Measurements from ENCODE around the gene C11orf21. TPM values are rescaled to one million over a fixed set of nuclear protein-coding genes. Genes with fewer than 3 reads are reported as not detected.
A peak's percentile ranks its signal among the peaks of the same experiment; 100 is the strongest.

The C11orf21 gene
- total and polyA plus RNA-seq, 2 experiments from 2014 or later = not detected

- no peaks in the 10 kb centered on the region for H4K20me1 ChIP-seq (ENCODE audit: insufficient read depth)
- H3K9me2 ChIP-seq (ENCODE audit: insufficient read depth) = no peaks in the 10 kb centered on the region
- no peaks in the 10 kb centered on the region for H3K79me2 ChIP-seq (ENCODE audit: insufficient read depth)
- no peak overlapping the region for H3K27ac ChIP-seq
- H3K9me3 ChIP-seq (ENCODE audit: low read depth) = no peaks in the 10 kb centered on the region
- H3K4me1 ChIP-seq (ENCODE audit: insufficient read depth) = peaks cover 23% of the 10 kb centered on the region
- no peak overlapping the region for H3K4me3 ChIP-seq
- TF ChIP-seq EZH2 (IDR thresholded peaks at IDR 0.05; ENCODE audit: insufficient read depth, poor library complexity, severe bottlenecking) (no peak), EZH2phosphoT487 (IDR thresholded peaks at IDR 0.05; ENCODE audit: insufficient read depth, low read depth) (no peak)
- in situ Hi-C loops (cut with MboI) = loop anchor here (25.0 kb wide), 1 partner anchor 580 kb away; the partner anchor contains the start of gene CDKN1C
- H3K9ac ChIP-seq = no peak overlapping the region
- no peaks in the 10 kb centered on the region for H3K36me3 ChIP-seq (ENCODE audit: low read depth)
- WGBS, 2 experiments (ENCODE audit: low coverage in 1 of 2, low lambda C conversion rate in 2 of 2, missing lambda C conversion rate in 2 of 2) = 84 to 86% methylated on average over 21 to 22 of the region's 23 CpGs
- no peaks in the 10 kb centered on the region for H3K27me3 ChIP-seq (replicated peaks; ENCODE audit: insufficient read depth)
- H3K4me2 ChIP-seq (ENCODE audit: unreplicated experiment) = no peak overlapping the region
- H2AFZ ChIP-seq = no peak overlapping the region
- no peak for DNase-seq
- no peaks in the 10 kb centered on the region for H3F3A ChIP-seq (ENCODE audit: insufficient read depth)
Observed at GRCh38 chr11:2307501-2308331, 6.0 kb upstream of the C11orf21 start.

DNA sequence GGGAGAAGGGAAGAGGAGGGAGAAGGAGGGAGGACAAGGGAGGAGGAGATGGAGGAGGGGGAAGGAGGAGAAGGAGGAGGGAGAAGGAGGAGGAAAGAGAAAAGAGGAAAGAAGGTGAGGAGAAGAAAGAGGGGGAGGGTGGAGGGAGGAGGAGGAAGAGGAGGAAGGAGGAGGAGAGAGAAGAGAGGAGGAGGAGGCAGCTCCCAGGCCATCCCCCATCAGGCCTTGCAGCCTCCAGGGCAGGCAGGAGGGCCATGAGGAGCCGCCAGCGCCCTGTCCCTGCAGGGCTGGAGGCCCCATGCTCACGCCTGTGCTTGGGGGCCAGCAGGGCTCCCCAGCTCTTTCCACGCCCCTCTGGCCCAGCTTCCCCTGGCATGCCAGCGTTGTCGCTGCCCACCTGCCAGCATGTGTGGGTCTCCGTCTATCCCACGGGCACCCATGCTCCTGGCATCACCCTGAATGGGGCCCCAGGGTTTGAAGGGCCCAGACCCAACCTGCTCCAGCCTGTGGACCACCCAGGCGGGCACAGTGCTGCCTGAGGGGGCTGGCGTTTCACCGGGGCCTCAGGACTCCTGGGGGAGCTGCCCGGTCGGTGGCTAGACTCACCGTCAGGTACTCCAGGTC is 5.3 kb upstream of the C11orf21 start:
- in situ Hi-C loops (cut with MboI) = loop anchor here (25.0 kb wide), 1 partner anchor 580 kb away; the partner anchor contains the start of gene CDKN1C
- no peak for TF ChIP-seq EZH2 (IDR thresholded peaks at IDR 0.05; ENCODE audit: insufficient read depth, poor library complexity, severe bottlenecking)
- H3K27me3 ChIP-seq (replicated peaks; ENCODE audit: insufficient read depth) = no peaks in the 10 kb centered on the region
- H3K9me2 ChIP-seq (ENCODE audit: insufficient read depth) = no peaks in the 10 kb centered on the region
- H3K4me3 ChIP-seq = no peak overlapping the region
- H2AFZ ChIP-seq = no peak overlapping the region
- H3K79me2 ChIP-seq (ENCODE audit: insufficient read depth) = no peaks in the 10 kb centered on the region
- DNase-seq = peak; percentile 22
- peaks cover 16% of the 10 kb centered on the region for H3K4me1 ChIP-seq (ENCODE audit: insufficient read depth)
- H4K20me1 ChIP-seq (ENCODE audit: insufficient read depth) = no peaks in the 10 kb centered on the region
- H3K9ac ChIP-seq = no peak overlapping the region
- no peaks in the 10 kb centered on the region for H3K9me3 ChIP-seq (ENCODE audit: low read depth)
- no peak overlapping the region for H3K27ac ChIP-seq
- 65% methylated on average over 11 to 14 of the region's 14 CpGs for WGBS, 2 experiments (ENCODE audit: low coverage in 1 of 2, low lambda C conversion rate in 2 of 2, missing lambda C conversion rate in 2 of 2)
- H3K36me3 ChIP-seq (ENCODE audit: low read depth) = no peaks in the 10 kb centered on the region
- H3K4me2 ChIP-seq (ENCODE audit: unreplicated experiment) = no peak overlapping the region
- H3F3A ChIP-seq (ENCODE audit: insufficient read depth) = no peaks in the 10 kb centered on the region

DNA sequence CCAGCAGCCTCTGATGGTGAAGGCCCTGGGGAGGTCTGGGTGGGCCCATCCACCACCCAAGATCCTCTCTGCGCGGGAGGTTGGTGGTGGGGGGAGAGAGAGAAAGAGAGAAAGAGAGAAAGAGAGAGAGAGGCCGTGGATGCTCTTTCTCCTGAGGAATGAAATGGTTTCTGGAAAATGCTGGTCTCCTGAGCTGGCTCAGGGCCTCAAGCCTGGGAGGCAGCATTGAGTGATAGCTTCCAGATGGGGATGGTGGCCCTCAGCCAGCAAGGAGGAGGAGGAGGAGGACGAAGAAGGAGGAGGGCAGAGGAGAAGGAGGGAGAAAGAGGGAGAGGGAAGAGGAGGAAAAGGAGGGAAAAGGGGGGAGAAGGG is 4.7 kb upstream of the C11orf21 start:
- peak overlapping the region; percentile 71 for H2AFZ ChIP-seq
- TF ChIP-seq EZH2phosphoT487 (IDR thresholded peaks at IDR 0.05; ENCODE audit: insufficient read depth, low read depth) = no peak
- no peak for TF ChIP-seq EZH2 (IDR thresholded peaks at IDR 0.05; ENCODE audit: insufficient read depth, poor library complexity, severe bottlenecking)
- no peaks in the 10 kb centered on the region for H3K9me3 ChIP-seq (ENCODE audit: low read depth)
- no peaks in the 10 kb centered on the region for H3K27me3 ChIP-seq (replicated peaks; ENCODE audit: insufficient read depth)
- H3K79me2 ChIP-seq (ENCODE audit: insufficient read depth) = no peaks in the 10 kb centered on the region
- H3F3A ChIP-seq (ENCODE audit: insufficient read depth) = no peaks in the 10 kb centered on the region
- H3K9me2 ChIP-seq (ENCODE audit: insufficient read depth) = no peaks in the 10 kb centered on the region
- peak overlapping the region; percentile 29; the same call in 1 of the 2 replicates for H3K4me3 ChIP-seq
- H3K4me2 ChIP-seq (ENCODE audit: unreplicated experiment) = peak overlapping the region; percentile 67
- peak overlapping the region; percentile 66 for H3K9ac ChIP-seq
- 0 to 3% methylated on average over 4 of the region's 4 CpGs for WGBS, 2 experiments (ENCODE audit: low coverage in 1 of 2, low lambda C conversion rate in 2 of 2, missing lambda C conversion rate in 2 of 2)
- in situ Hi-C loops (cut with MboI) = loop anchor here (25.0 kb wide), 1 partner anchor 581 kb away; the partner anchor contains the start of gene CDKN1C
- H4K20me1 ChIP-seq (ENCODE audit: insufficient read depth) = no peaks in the 10 kb centered on the region
- H3K27ac ChIP-seq = peak overlapping the region; percentile 74
- no peaks in the 10 kb centered on the region for H3K36me3 ChIP-seq (ENCODE audit: low read depth)
- DNase-seq = peak; percentile 73
- H3K4me1 ChIP-seq (ENCODE audit: insufficient read depth) = peaks cover 12% of the 10 kb centered on the region

GRCh38 chr11:2305788-2306451 is 4.2 kb upstream of the C11orf21 start:
- H3K27me3 ChIP-seq (replicated peaks; ENCODE audit: insufficient read depth) = no peaks in the 10 kb centered on the region
- peak overlapping the region; percentile 74 for H3K27ac ChIP-seq
- TF ChIP-seq EZH2 (IDR thresholded peaks at IDR 0.05; ENCODE audit: insufficient read depth, poor library complexity, severe bottlenecking) = no peak
- no peak for TF ChIP-seq EZH2phosphoT487 (IDR thresholded peaks at IDR 0.05; ENCODE audit: insufficient read depth, low read depth)
- H3K4me1 ChIP-seq (ENCODE audit: insufficient read depth) = peaks cover 12% of the 10 kb centered on the region
- peak overlapping the region; percentile 66 for H3K9ac ChIP-seq
- no peaks in the 10 kb centered on the region for H3K9me2 ChIP-seq (ENCODE audit: insufficient read depth)
- peak overlapping the region; percentile 71 for H2AFZ ChIP-seq
- WGBS, 2 experiments (ENCODE audit: low coverage in 1 of 2, low lambda C conversion rate in 2 of 2, missing lambda C conversion rate in 2 of 2) = 26 to 28% methylated on average over 12 of the region's 12 CpGs
- H3K4me2 ChIP-seq (ENCODE audit: unreplicated experiment) = peak overlapping the region; percentile 67
- H3K36me3 ChIP-seq (ENCODE audit: low read depth) = no peaks in the 10 kb centered on the region
- H3K79me2 ChIP-seq (ENCODE audit: insufficient read depth) = no peaks in the 10 kb centered on the region
- H3K9me3 ChIP-seq (ENCODE audit: low read depth) = no peaks in the 10 kb centered on the region
- peak; percentile 62 for DNase-seq
- no peaks in the 10 kb centered on the region for H4K20me1 ChIP-seq (ENCODE audit: insufficient read depth)
- no peaks in the 10 kb centered on the region for H3F3A ChIP-seq (ENCODE audit: insufficient read depth)
- in situ Hi-C loops (cut with MboI) = loop anchor here (25.0 kb wide), 1 partner anchor 581 kb away; the partner anchor contains the start of gene CDKN1C
- peak overlapping the region; percentile 29; the same call in 1 of the 2 replicates for H3K4me3 ChIP-seq

All from GM23248 (cell line).